WTC11 (cell line): ENCODE measurements around the gene LRMDA.

Experiments
- CREM ChIP-seq: sonication (generic); formaldehyde crosslinking; IDR thresholded peaks from 2 replicates; pipeline ENCODE4 v1.8.1; 2022; ENCODE audit warnings: mild to moderate bottlenecking, missing genetic modification reagents, moderate library complexity
- EMX1 ChIP-seq: fragments of 250-450 bp; sonication (Bioruptor Pico); IDR thresholded peaks from 2 replicates; pipeline ENCODE4 v1.8.0; 2021; ENCODE audit warnings: mild to moderate bottlenecking
- GABPB1 ChIP-seq: sonication (generic); formaldehyde crosslinking; IDR thresholded peaks from 2 replicates; pipeline ENCODE4 v1.8.1; 2023; ENCODE audit warnings: mild to moderate bottlenecking, missing genetic modification reagents
- JAZF1 ChIP-seq: fragments of 250-450 bp; sonication (Bioruptor Pico); IDR thresholded peaks from 2 replicates; pipeline ENCODE4 v1.9.0; 2021; ENCODE audit warnings: moderate library complexity, mild to moderate bottlenecking, inconsistent platforms
- JUN ChIP-seq: sonication (generic); formaldehyde crosslinking; IDR thresholded peaks from 2 replicates; pipeline ENCODE4 v1.8.0; 2023; ENCODE audit warnings: mild to moderate bottlenecking, missing genetic modification reagents
- TEAD4 ChIP-seq: sonication (generic); formaldehyde crosslinking; IDR thresholded peaks from 2 replicates; pipeline ENCODE4 v1.8.0; 2022; ENCODE audit warnings: mild to moderate bottlenecking, missing genetic modification reagents
- ZNF121 ChIP-seq: sonication (generic); formaldehyde crosslinking; IDR thresholded peaks from 2 replicates; pipeline ENCODE4 v1.8.0; 2023; ENCODE audit warnings: missing genetic modification reagents
- TF ChIP-seq, protein P1 (sequence below): fragments of 200-600 bp; IDR thresholded peaks from 2 replicates; pipeline ENCODE4 v1.8.0; 2022; ENCODE audit warnings: antibody characterized with exemption
- TF ChIP-seq, protein P2 (sequence below): sonication (generic); formaldehyde crosslinking; IDR thresholded peaks from 2 replicates; pipeline ENCODE4 v1.8.0; 2022; ENCODE audit warnings: mild to moderate bottlenecking, missing genetic modification reagents
- TF ChIP-seq, protein P3 (sequence below): sonication (generic); formaldehyde crosslinking; IDR thresholded peaks from 2 replicates; pipeline ENCODE4 v1.8.1; 2022; ENCODE audit warnings: missing genetic modification reagents, borderline replicate concordance

GRCh38 chr10:76129213-76129612, 697.8 kb downstream of the LRMDA start:
- TF ChIP-seq ZNF121 (CRISPR knock-in tag) (no peak), CREM (no peak), TEAD4 (CRISPR knock-in tag) (no peak), JAZF1 (CRISPR knock-in tag) (no peak), EMX1 (CRISPR knock-in tag) (no peak), GABPB1 (CRISPR knock-in tag) (no peak), JUN (CRISPR knock-in tag) (no peak)
- TF ChIP-seq, protein P1, sequence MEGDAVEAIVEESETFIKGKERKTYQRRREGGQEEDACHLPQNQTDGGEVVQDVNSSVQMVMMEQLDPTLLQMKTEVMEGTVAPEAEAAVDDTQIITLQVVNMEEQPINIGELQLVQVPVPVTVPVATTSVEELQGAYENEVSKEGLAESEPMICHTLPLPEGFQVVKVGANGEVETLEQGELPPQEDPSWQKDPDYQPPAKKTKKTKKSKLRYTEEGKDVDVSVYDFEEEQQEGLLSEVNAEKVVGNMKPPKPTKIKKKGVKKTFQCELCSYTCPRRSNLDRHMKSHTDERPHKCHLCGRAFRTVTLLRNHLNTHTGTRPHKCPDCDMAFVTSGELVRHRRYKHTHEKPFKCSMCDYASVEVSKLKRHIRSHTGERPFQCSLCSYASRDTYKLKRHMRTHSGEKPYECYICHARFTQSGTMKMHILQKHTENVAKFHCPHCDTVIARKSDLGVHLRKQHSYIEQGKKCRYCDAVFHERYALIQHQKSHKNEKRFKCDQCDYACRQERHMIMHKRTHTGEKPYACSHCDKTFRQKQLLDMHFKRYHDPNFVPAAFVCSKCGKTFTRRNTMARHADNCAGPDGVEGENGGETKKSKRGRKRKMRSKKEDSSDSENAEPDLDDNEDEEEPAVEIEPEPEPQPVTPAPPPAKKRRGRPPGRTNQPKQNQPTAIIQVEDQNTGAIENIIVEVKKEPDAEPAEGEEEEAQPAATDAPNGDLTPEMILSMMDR, result no peak
- TF ChIP-seq, protein P2, sequence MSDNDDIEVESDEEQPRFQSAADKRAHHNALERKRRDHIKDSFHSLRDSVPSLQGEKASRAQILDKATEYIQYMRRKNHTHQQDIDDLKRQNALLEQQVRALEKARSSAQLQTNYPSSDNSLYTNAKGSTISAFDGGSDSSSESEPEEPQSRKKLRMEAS, result no peak
- TF ChIP-seq, protein P3, sequence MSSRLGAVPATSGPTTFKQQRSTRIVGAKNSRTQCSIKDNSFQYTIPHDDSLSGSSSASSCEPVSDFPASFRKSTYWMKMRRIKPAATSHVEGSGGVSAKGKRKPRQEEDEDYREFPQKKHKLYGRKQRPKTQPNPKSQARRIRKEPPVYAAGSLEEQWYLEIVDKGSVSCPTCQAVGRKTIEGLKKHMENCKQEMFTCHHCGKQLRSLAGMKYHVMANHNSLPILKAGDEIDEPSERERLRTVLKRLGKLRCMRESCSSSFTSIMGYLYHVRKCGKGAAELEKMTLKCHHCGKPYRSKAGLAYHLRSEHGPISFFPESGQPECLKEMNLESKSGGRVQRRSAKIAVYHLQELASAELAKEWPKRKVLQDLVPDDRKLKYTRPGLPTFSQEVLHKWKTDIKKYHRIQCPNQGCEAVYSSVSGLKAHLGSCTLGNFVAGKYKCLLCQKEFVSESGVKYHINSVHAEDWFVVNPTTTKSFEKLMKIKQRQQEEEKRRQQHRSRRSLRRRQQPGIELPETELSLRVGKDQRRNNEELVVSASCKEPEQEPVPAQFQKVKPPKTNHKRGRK, result no peak
